H1 (cell line): ENCODE measurements around the gene SRD5A3. TPM values are rescaled to one million over a fixed set of nuclear protein-coding genes. Genes with fewer than 3 reads are reported as not detected.

Source experiments
- CREB1 ChIP-seq: IDR thresholded peaks from 2 replicates; pipeline ENCODE4 v1.6.1; 2012; ENCODE audit warnings: inconsistent platforms
- HDAC2 ChIP-seq, 2 experiments: fragments of 300-600 bp in 1 of 2; sonication (generic) in 1 of 2; IDR thresholded peaks; 2 replicates each; pipeline ENCODE4 v1.6.1; 2011 to 2012; ENCODE audit warnings: low read depth in 2 of 2, low read length in 2 of 2, mild to moderate bottlenecking in 2 of 2, moderate library complexity in 2 of 2, borderline replicate concordance in 1 of 2, inconsistent platforms in 1 of 2
- HDAC6 ChIP-seq: IDR thresholded peaks from one replicate; pipeline ENCODE4 v1.7.1; 2012; ENCODE audit warnings: low read depth, mild to moderate bottlenecking, inconsistent platforms, low read length, moderate library complexity
- KDM4A ChIP-seq: IDR thresholded peaks from one replicate; pipeline ENCODE4 v1.7.1; 2012; ENCODE audit warnings: low read depth, mild to moderate bottlenecking, moderate library complexity, low read length, inconsistent platforms; ENCODE audit not compliant: severe bottlenecking
- MAFK ChIP-seq: IDR thresholded peaks from 2 replicates; pipeline ENCODE4 v1.6.1; 2012; ENCODE audit warnings: low read depth, mild to moderate bottlenecking, improper control_type of control experiment, low read length
- MAX ChIP-seq: IDR thresholded peaks from 2 replicates; pipeline ENCODE4 v1.6.1; 2012; ENCODE audit warnings: inconsistent platforms
- SAP30 ChIP-seq: fragments of 300-600 bp; sonication (generic); IDR thresholded peaks from 2 replicates; pipeline ENCODE4 v1.7.1; 2012; ENCODE audit warnings: low read length, moderate library complexity, mild to moderate bottlenecking, inconsistent platforms; ENCODE audit not compliant: insufficient read depth, insufficient replicate concordance
- SP4 ChIP-seq: IDR thresholded peaks from 2 replicates; pipeline ENCODE4 v1.6.1; 2012; ENCODE audit warnings: low read length, inconsistent platforms
- TBP ChIP-seq: IDR thresholded peaks from 2 replicates; pipeline ENCODE4 v1.6.1; 2011; ENCODE audit warnings: low read depth, low read length, improper control_type of control experiment
- polyA plus RNA-seq, 7 experiments: library from polyadenylated mRNA; depleted of rRNA in 3 of 7; stranded (reverse) in 5 of 7; unstranded in 2 of 7; fragments of >200 nt in 5 of 7; fragments of 200-250 nt in 2 of 7; gene quantifications; 1 replicate in 5 of 7; 2 replicates in 1 of 7; 4 replicates in 1 of 7; pipeline versions ENCODE4 v1.2.1 to v1.2.3, GENCODE V29; 2011 to 2013; ENCODE audit warnings: missing spikeins in 2 of 7, mixed read lengths in 2 of 7
- total RNA-seq: library from RNA; stranded (reverse); fragmentation: NEBNext Ultra II Directional; extraction: Animal tissue kit (Norgen Biotek cat#: 25700); gene quantifications from 2 replicates; pipeline ENCODE4 v1.2.1, GENCODE V29; 2021
- TF ChIP-seq, protein P1 (sequence below): fragments of 300-600 bp; sonication (generic); IDR thresholded peaks from 2 replicates; pipeline ENCODE4 v1.7.1; 2012; ENCODE audit warnings: low read length, moderate library complexity, mild to moderate bottlenecking, inconsistent platforms; ENCODE audit not compliant: insufficient replicate concordance
- TF ChIP-seq, protein P2 (sequence below): IDR thresholded peaks from 2 replicates; pipeline ENCODE4 v1.6.1; 2011; ENCODE audit warnings: low read depth, mild to moderate bottlenecking, low read length; ENCODE audit not compliant: insufficient read depth

The SRD5A3 gene
- total and polyA plus RNA-seq, 2 of the 8 experiments (the other 6 are each of a cell fraction or from before 2014, with no cell fraction given) = 19.6 to 34.6 TPM

- TF ChIP-seq, protein P1, sequence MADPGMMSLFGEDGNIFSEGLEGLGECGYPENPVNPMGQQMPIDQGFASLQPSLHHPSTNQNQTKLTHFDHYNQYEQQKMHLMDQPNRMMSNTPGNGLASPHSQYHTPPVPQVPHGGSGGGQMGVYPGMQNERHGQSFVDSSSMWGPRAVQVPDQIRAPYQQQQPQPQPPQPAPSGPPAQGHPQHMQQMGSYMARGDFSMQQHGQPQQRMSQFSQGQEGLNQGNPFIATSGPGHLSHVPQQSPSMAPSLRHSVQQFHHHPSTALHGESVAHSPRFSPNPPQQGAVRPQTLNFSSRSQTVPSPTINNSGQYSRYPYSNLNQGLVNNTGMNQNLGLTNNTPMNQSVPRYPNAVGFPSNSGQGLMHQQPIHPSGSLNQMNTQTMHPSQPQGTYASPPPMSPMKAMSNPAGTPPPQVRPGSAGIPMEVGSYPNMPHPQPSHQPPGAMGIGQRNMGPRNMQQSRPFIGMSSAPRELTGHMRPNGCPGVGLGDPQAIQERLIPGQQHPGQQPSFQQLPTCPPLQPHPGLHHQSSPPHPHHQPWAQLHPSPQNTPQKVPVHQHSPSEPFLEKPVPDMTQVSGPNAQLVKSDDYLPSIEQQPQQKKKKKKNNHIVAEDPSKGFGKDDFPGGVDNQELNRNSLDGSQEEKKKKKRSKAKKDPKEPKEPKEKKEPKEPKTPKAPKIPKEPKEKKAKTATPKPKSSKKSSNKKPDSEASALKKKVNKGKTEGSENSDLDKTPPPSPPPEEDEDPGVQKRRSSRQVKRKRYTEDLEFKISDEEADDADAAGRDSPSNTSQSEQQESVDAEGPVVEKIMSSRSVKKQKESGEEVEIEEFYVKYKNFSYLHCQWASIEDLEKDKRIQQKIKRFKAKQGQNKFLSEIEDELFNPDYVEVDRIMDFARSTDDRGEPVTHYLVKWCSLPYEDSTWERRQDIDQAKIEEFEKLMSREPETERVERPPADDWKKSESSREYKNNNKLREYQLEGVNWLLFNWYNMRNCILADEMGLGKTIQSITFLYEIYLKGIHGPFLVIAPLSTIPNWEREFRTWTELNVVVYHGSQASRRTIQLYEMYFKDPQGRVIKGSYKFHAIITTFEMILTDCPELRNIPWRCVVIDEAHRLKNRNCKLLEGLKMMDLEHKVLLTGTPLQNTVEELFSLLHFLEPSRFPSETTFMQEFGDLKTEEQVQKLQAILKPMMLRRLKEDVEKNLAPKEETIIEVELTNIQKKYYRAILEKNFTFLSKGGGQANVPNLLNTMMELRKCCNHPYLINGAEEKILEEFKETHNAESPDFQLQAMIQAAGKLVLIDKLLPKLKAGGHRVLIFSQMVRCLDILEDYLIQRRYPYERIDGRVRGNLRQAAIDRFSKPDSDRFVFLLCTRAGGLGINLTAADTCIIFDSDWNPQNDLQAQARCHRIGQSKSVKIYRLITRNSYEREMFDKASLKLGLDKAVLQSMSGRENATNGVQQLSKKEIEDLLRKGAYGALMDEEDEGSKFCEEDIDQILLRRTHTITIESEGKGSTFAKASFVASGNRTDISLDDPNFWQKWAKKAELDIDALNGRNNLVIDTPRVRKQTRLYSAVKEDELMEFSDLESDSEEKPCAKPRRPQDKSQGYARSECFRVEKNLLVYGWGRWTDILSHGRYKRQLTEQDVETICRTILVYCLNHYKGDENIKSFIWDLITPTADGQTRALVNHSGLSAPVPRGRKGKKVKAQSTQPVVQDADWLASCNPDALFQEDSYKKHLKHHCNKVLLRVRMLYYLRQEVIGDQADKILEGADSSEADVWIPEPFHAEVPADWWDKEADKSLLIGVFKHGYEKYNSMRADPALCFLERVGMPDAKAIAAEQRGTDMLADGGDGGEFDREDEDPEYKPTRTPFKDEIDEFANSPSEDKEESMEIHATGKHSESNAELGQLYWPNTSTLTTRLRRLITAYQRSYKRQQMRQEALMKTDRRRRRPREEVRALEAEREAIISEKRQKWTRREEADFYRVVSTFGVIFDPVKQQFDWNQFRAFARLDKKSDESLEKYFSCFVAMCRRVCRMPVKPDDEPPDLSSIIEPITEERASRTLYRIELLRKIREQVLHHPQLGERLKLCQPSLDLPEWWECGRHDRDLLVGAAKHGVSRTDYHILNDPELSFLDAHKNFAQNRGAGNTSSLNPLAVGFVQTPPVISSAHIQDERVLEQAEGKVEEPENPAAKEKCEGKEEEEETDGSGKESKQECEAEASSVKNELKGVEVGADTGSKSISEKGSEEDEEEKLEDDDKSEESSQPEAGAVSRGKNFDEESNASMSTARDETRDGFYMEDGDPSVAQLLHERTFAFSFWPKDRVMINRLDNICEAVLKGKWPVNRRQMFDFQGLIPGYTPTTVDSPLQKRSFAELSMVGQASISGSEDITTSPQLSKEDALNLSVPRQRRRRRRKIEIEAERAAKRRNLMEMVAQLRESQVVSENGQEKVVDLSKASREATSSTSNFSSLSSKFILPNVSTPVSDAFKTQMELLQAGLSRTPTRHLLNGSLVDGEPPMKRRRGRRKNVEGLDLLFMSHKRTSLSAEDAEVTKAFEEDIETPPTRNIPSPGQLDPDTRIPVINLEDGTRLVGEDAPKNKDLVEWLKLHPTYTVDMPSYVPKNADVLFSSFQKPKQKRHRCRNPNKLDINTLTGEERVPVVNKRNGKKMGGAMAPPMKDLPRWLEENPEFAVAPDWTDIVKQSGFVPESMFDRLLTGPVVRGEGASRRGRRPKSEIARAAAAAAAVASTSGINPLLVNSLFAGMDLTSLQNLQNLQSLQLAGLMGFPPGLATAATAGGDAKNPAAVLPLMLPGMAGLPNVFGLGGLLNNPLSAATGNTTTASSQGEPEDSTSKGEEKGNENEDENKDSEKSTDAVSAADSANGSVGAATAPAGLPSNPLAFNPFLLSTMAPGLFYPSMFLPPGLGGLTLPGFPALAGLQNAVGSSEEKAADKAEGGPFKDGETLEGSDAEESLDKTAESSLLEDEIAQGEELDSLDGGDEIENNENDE = no peak
- TF ChIP-seq SP4 (no peak), CREB1 (no peak), SAP30 (no peak), HDAC6 (no peak), TBP (no peak), MAX (no peak), MAFK (no peak), KDM4A (no peak), HDAC2 (IDR thresholded peaks at IDR 0.05; ENCODE audit: borderline replicate concordance in 1 of 2, low read depth in 2 of 2, low read length in 2 of 2) (no peak)
- TF ChIP-seq, protein P2, sequence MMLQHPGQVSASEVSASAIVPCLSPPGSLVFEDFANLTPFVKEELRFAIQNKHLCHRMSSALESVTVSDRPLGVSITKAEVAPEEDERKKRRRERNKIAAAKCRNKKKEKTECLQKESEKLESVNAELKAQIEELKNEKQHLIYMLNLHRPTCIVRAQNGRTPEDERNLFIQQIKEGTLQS = no peak
Observed at GRCh38 chr4:55398966-55399365, 52.9 kb downstream of the SRD5A3 start (continued).
